Smooth muscle cell (in vitro differentiated cells): ENCODE measurements around the gene TACO1. TPM values are rescaled to one million over a fixed set of nuclear protein-coding genes. Genes with fewer than 3 reads are reported as not detected.

Experiments
- DNase-seq: peaks from one replicate; lab custom pipeline; 2025; ENCODE audit not compliant: unreplicated experiment; lab: John Stamatoyannopoulos, UW
- H2AFZ ChIP-seq: fragments of 200-600 bp; sonication (generic); 2 replicates; pipeline ENCODE4 v1.6.0; 2016; ENCODE audit warnings: antibody characterized with exemption, low read depth, mild to moderate bottlenecking
- H3F3A ChIP-seq: fragments of 200-600 bp; sonication (generic); 2 replicates; pipeline ENCODE4 v1.6.0; 2017; ENCODE audit warnings: antibody characterized with exemption, low read depth
- H3K27ac ChIP-seq: fragments of 200-600 bp; sonication (generic); 2 replicates; pipeline ENCODE4 v1.5.1; 2016; ENCODE audit warnings: low read depth, mild to moderate bottlenecking
- H3K27me3 ChIP-seq: fragments of 200-600 bp; sonication (generic); 2 replicates; pipeline ENCODE4 v1.6.1; 2016; ENCODE audit warnings: low read depth, mild to moderate bottlenecking
- H3K36me3 ChIP-seq: fragments of 200-600 bp; sonication (generic); 2 replicates; pipeline ENCODE4 v1.5.1; 2016; ENCODE audit warnings: low read depth
- H3K4me1 ChIP-seq: fragments of 200-600 bp; sonication (generic); 2 replicates; pipeline ENCODE4 v1.5.1; 2016; ENCODE audit warnings: low read depth
- H3K4me2 ChIP-seq: fragments of 200-600 bp; sonication (generic); 2 replicates; pipeline ENCODE4 v1.6.0; 2016; ENCODE audit warnings: mild to moderate bottlenecking
- H3K4me3 ChIP-seq: fragments of 200-600 bp; sonication (generic); 2 replicates; pipeline ENCODE4 v1.5.1; 2016; ENCODE audit warnings: mild to moderate bottlenecking
- H3K79me2 ChIP-seq: fragments of 200-600 bp; sonication (generic); 2 replicates; pipeline ENCODE4 v1.6.0; 2016; ENCODE audit warnings: low read depth, mild to moderate bottlenecking
- H3K9ac ChIP-seq: fragments of 200-600 bp; sonication (generic); 2 replicates; pipeline ENCODE4 v1.6.0; 2016; ENCODE audit warnings: low read depth
- H3K9me3 ChIP-seq: fragments of 200-600 bp; sonication (generic); replicated peaks from 2 replicates; pipeline ENCODE4 v1.5.1; 2016; ENCODE audit warnings: low read depth
- H4K20me1 ChIP-seq: fragments of 200-600 bp; sonication (generic); 2 replicates; pipeline ENCODE4 v1.6.0; 2016; ENCODE audit warnings: low read depth
- WGBS: methylation state at CpG from one replicate; pipeline ENCODE4 v1.1.7; 2016; ENCODE audit warnings: low lambda C conversion rate; 5-methylcytosine and 5-hydroxymethylcytosine counted together
- polyA plus RNA-seq: library from polyadenylated mRNA; unstranded; fragments of >200 nt; fragmentation: Nextera tagmentation; extraction: Ambion mirVana; gene quantifications from 2 replicates; pipeline ENCODE4 v1.2.1, GENCODE V29; 2016
- total RNA-seq: library from RNA; depleted of rRNA; stranded (reverse); fragments of >200 nt; gene quantifications from 2 replicates; pipeline ENCODE4 v1.2.3, GENCODE V29; 2014
- TF ChIP-seq, protein P1 (sequence below): fragments of 200-600 bp; sonication (generic); IDR thresholded peaks from 2 replicates; pipeline ENCODE4 v1.5.1; 2017; ENCODE audit warnings: borderline replicate concordance, mild to moderate bottlenecking, antibody characterized with exemption; ENCODE audit not compliant: insufficient read depth, poor library complexity, severe bottlenecking

TACO1 gene
- total and polyA plus RNA-seq, 2 experiments from 2014 or later, result 12.7 to 32.3 TPM

DNA sequence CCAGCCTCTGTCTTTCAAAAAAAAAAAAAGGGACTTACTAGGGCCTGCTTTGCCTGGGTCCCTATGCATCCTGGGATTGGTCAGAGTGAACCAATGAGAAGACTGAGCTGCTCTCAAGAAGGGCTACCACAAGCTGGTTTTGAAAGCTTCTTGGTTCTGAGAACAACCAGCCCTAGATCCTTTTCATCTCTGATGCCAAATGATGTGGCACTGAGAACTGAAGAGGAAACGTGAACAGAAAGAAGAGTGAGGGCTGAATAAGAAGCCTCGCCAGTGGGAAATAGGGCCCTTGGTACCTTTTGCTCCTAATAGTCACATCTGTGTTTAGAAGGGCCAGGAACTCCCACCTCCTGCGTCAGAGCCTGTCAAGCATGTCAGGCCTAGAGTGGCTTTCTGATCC lies 10.7 kb downstream of the TACO1 start:
- TF ChIP-seq, protein P1, sequence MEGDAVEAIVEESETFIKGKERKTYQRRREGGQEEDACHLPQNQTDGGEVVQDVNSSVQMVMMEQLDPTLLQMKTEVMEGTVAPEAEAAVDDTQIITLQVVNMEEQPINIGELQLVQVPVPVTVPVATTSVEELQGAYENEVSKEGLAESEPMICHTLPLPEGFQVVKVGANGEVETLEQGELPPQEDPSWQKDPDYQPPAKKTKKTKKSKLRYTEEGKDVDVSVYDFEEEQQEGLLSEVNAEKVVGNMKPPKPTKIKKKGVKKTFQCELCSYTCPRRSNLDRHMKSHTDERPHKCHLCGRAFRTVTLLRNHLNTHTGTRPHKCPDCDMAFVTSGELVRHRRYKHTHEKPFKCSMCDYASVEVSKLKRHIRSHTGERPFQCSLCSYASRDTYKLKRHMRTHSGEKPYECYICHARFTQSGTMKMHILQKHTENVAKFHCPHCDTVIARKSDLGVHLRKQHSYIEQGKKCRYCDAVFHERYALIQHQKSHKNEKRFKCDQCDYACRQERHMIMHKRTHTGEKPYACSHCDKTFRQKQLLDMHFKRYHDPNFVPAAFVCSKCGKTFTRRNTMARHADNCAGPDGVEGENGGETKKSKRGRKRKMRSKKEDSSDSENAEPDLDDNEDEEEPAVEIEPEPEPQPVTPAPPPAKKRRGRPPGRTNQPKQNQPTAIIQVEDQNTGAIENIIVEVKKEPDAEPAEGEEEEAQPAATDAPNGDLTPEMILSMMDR, result no peak
- Histone ChIP-seq H3K4me2 (no peak overlapping the region), H3K4me1 (no peaks in the 10 kb centered on the region), H3K36me3 (no peaks in the 10 kb centered on the region), H2AFZ (no peak overlapping the region), H3K27me3 (no peaks in the 10 kb centered on the region), H3K9ac (no peak overlapping the region), H3K27ac (no peak overlapping the region), H4K20me1 (no peaks in the 10 kb centered on the region), H3K4me3 (no peak overlapping the region), H3K79me2 (no peaks in the 10 kb centered on the region), H3F3A (no peaks in the 10 kb centered on the region), H3K9me3 (no peaks in the 10 kb centered on the region)
- DNase-seq, result no peak
- WGBS, result 92% methylated on average over 3 of the region's 3 CpGs

DNA sequence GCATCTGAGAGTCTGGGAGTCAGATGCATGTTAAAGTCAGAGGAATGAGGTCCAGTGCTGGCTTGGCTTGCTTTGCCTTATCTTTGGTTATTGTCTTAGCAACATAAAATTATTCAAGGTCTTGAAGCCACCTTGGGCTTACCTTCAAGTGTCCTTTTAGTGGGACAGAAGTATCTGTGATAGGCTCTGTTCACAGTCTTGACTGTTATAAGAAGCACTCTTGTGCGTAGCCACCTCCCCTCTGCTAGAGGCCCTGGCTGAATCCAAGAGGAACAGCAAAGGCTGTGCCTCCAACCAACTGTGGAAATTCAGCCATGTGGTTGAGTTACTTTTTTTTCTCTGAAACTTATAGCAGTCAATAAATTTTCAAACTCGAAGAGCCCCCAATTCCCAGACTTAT lies 13.0 kb downstream of the TACO1 start:
- 86% methylated on average over 2 of the region's 2 CpGs for WGBS
- DNase-seq, result no peak
- H3F3A ChIP-seq, result no peaks in the 10 kb centered on the region
- H3K27ac ChIP-seq, result no peak overlapping the region
- no peaks in the 10 kb centered on the region for H3K4me1 ChIP-seq
- no peak overlapping the region for H3K4me3 ChIP-seq
- no peaks in the 10 kb centered on the region for H3K79me2 ChIP-seq
- no peak overlapping the region for H3K4me2 ChIP-seq
- H2AFZ ChIP-seq, result no peak overlapping the region
- no peaks in the 10 kb centered on the region for H3K36me3 ChIP-seq
- H3K27me3 ChIP-seq, result no peaks in the 10 kb centered on the region
- TF ChIP-seq, protein P1, result no peak
- H4K20me1 ChIP-seq, result no peaks in the 10 kb centered on the region
- no peaks in the 10 kb centered on the region for H3K9me3 ChIP-seq
- H3K9ac ChIP-seq, result no peak overlapping the region

DNA sequence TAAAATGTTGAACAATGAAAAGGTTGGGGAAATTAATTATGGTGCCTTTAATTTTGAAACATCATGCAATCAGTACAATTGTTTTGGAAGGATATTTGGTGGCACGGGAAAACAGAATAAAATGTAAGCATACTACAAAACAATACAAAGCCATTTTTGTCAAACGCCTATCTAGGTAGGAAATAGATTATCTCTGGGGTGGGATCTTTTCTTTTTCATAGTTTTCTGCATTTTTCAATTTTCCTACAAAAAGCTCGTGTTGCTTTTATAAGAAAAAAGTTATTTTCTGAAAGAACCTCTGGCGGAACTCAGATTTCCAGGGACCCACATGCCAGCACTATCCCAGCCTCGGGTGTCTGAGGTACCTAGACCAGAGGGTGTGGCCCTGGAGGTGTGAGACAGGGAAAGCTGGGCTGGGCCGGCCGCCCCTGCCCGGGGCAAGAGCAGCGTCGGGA lies 20.6 kb downstream of the TACO1 start:
- no peaks in the 10 kb centered on the region for H3K27me3 ChIP-seq
- H3K9me3 ChIP-seq, result no peaks in the 10 kb centered on the region

More for the DNA sequence above, 20.6 kb downstream of the TACO1 start:
- Histone ChIP-seq H4K20me1 (peaks cover 33% of the 10 kb centered on the region), H3K4me1 (peaks cover 11% of the 10 kb centered on the region), H3K9ac (peak overlapping the region; percentile 29), H3K36me3 (no peaks in the 10 kb centered on the region), H3K27ac (no peak overlapping the region), H3K79me2 (peaks cover 33% of the 10 kb centered on the region), H3K4me2 (peak overlapping the region; percentile 90), H3F3A (peaks cover 3% of the 10 kb centered on the region), H2AFZ (peak overlapping the region; percentile 58), H3K4me3 (peak overlapping the region; percentile 87)
- TF ChIP-seq, protein P1, result no peak
- 21% methylated on average over 10 of the region's 10 CpGs for WGBS
- DNase-seq, result no peak
